NCI-H1048 (cell line): Measurements from ENCODE around the gene TOP1.

ENCODE experiments used
- DNase-seq: peaks from one replicate; lab custom pipeline; 2025; lab: John Stamatoyannopoulos, UW

The TOP1 gene

GRCh38 chr20:41169791-41170351 lies 141.2 kb downstream of the TOP1 start:
- no peak for DNase-seq

- no peak for DNase-seq
Measured at GRCh38 chr20:41170386-41171105, 141.9 kb downstream of the TOP1 start.

- DNase-seq, result no peak
Measured at GRCh38 chr20:41171736-41172295, 143.2 kb downstream of the TOP1 start.

GRCh38 chr20:41172296-41173140 lies 143.9 kb downstream of the TOP1 start:
- DNase-seq, result no peak

- peak; percentile 16 for DNase-seq
Measured at GRCh38 chr20:41173161-41173721, 144.6 kb downstream of the TOP1 start.

GRCh38 chr20:41173791-41174341 lies 145.2 kb downstream of the TOP1 start:
- DNase-seq, result no peak
